OCI-M2 (cell line): ENCODE results near the gene PLAAT2.

Experiments used
- DNase-seq: peaks from one replicate; lab custom pipeline; 2025; ENCODE audit not compliant: unreplicated experiment; lab: John Stamatoyannopoulos, UW

Gene PLAAT2

GRCh38 chr11:63527667-63528066 is 35.5 kb downstream of the PLAAT2 start:
- DNase-seq = no peak

- no peak for DNase-seq
Observed at GRCh38 chr11:63523151-63523550, 40.0 kb downstream of the PLAAT2 start.

GRCh38 chr11:63521896-63522295 is 41.3 kb downstream of the PLAAT2 start:
- no peak for DNase-seq

- no peak for DNase-seq
Observed at GRCh38 chr11:63520606-63521170, 42.5 kb downstream of the PLAAT2 start.

- DNase-seq = no peak
Observed at GRCh38 chr11:63518548-63518947, 44.6 kb downstream of the PLAAT2 start.

- DNase-seq = no peak
Observed at GRCh38 chr11:63517156-63517555, 46.0 kb downstream of the PLAAT2 start.

- DNase-seq = no peak
Observed at GRCh38 chr11:63516109-63516508, 47.1 kb downstream of the PLAAT2 start.

- no peak for DNase-seq
Observed at GRCh38 chr11:63512816-63513215, 50.4 kb downstream of the PLAAT2 start.

GRCh38 chr11:63511048-63511748 is 52.0 kb downstream of the PLAAT2 start:
- DNase-seq = no peak

- DNase-seq = no peak
Observed at GRCh38 chr11:63510360-63511047, 52.7 kb downstream of the PLAAT2 start.

- DNase-seq = no peak
Observed at GRCh38 chr11:63508745-63509144, 54.4 kb downstream of the PLAAT2 start.

- DNase-seq = no peak
Observed at GRCh38 chr11:63508009-63508408, 55.2 kb downstream of the PLAAT2 start.

- DNase-seq = no peak
Observed at GRCh38 chr11:63507511-63507910, 55.7 kb downstream of the PLAAT2 start.

- DNase-seq = no peak
Observed at GRCh38 chr11:63506876-63507275, 56.3 kb downstream of the PLAAT2 start.

GRCh38 chr11:63505857-63506528 is 57.2 kb downstream of the PLAAT2 start, which contains the start of gene LGALS12:
Gene LGALS12 (plus strand): TSS chr11:63506084. CDS start chr11:63506459, 375 bp downstream.
- DNase-seq = peak; percentile 60

- no peak for DNase-seq
Observed at GRCh38 chr11:63504933-63505586, 58.1 kb downstream of the PLAAT2 start.

- DNase-seq = no peak
Observed at GRCh38 chr11:63504054-63504453, 59.1 kb downstream of the PLAAT2 start.

- DNase-seq = no peak
Observed at GRCh38 chr11:63503492-63503891, 59.7 kb downstream of the PLAAT2 start.
